Measurements from ENCODE around the gene USP34.

USP34 gene

GRCh38 chr2:61376211-61376610, 94.7 kb downstream of the USP34 start:
- DNase-seq (ENCODE audit: extremely low read depth in 1 of 2, low read depth in 1 of 2) = no peak

GRCh38 chr2:61371027-61371426, 99.9 kb downstream of the USP34 start:
- no peak for DNase-seq (ENCODE audit: extremely low read depth in 1 of 2, low read depth in 1 of 2)

- peak in 1 of 2 donors; percentile 11 for DNase-seq (ENCODE audit: extremely low read depth in 1 of 2, low read depth in 1 of 2)
Measured at GRCh38 chr2:61368687-61369665, 101.9 kb downstream of the USP34 start.

GRCh38 chr2:61367177-61367576, 103.7 kb downstream of the USP34 start:
- DNase-seq (ENCODE audit: extremely low read depth in 1 of 2, low read depth in 1 of 2) = no peak

GRCh38 chr2:61363580-61363979, 107.3 kb downstream of the USP34 start:
- DNase-seq (ENCODE audit: extremely low read depth in 1 of 2, low read depth in 1 of 2) = no peak

GRCh38 chr2:61362873-61363272, 108.0 kb downstream of the USP34 start:
- no peak for DNase-seq (ENCODE audit: extremely low read depth in 1 of 2, low read depth in 1 of 2)

- DNase-seq (ENCODE audit: extremely low read depth in 1 of 2, low read depth in 1 of 2) = no peak
Measured at GRCh38 chr2:61361068-61361467, 109.8 kb downstream of the USP34 start.

GRCh38 chr2:61359058-61359457, 111.8 kb downstream of the USP34 start:
- no peak for DNase-seq (ENCODE audit: extremely low read depth in 1 of 2, low read depth in 1 of 2)

- no peak for DNase-seq (ENCODE audit: extremely low read depth in 1 of 2, low read depth in 1 of 2)
Measured at GRCh38 chr2:61357681-61358080, 113.2 kb downstream of the USP34 start.

GRCh38 chr2:61356958-61357350, 113.9 kb downstream of the USP34 start:
- DNase-seq (ENCODE audit: extremely low read depth in 1 of 2, low read depth in 1 of 2) = no peak

GRCh38 chr2:61356261-61356957, 114.5 kb downstream of the USP34 start:
- DNase-seq (ENCODE audit: extremely low read depth in 1 of 2, low read depth in 1 of 2) = no peak

GRCh38 chr2:61354543-61355197, 116.2 kb downstream of the USP34 start:
- no peak for DNase-seq (ENCODE audit: extremely low read depth in 1 of 2, low read depth in 1 of 2)

- DNase-seq (ENCODE audit: extremely low read depth in 1 of 2, low read depth in 1 of 2) = no peak
Measured at GRCh38 chr2:61353909-61354308, 117.0 kb downstream of the USP34 start.

- no peak for DNase-seq (ENCODE audit: extremely low read depth in 1 of 2, low read depth in 1 of 2)
Measured at GRCh38 chr2:61350777-61351176, 120.1 kb downstream of the USP34 start.

GRCh38 chr2:61343141-61343540, 127.7 kb downstream of the USP34 start:
- no peak for DNase-seq (ENCODE audit: extremely low read depth in 1 of 2, low read depth in 1 of 2)

- DNase-seq (ENCODE audit: extremely low read depth in 1 of 2, low read depth in 1 of 2) = no peak
Measured at GRCh38 chr2:61340242-61340641, 130.6 kb downstream of the USP34 start.

- DNase-seq (ENCODE audit: extremely low read depth in 1 of 2, low read depth in 1 of 2) = no peak
Measured at GRCh38 chr2:61338447-61338846, 132.4 kb downstream of the USP34 start.

GRCh38 chr2:61335187-61335586, 135.7 kb downstream of the USP34 start:
- DNase-seq (ENCODE audit: extremely low read depth in 1 of 2, low read depth in 1 of 2) = no peak

GRCh38 chr2:61334466-61334865, 136.4 kb downstream of the USP34 start:
- DNase-seq (ENCODE audit: extremely low read depth in 1 of 2, low read depth in 1 of 2) = no peak

GRCh38 chr2:61328707-61329251, 142.1 kb downstream of the USP34 start:
- DNase-seq (ENCODE audit: extremely low read depth in 1 of 2, low read depth in 1 of 2) = no peak

- DNase-seq (ENCODE audit: extremely low read depth in 1 of 2, low read depth in 1 of 2) = no peak
Measured at GRCh38 chr2:61327173-61327572, 143.7 kb downstream of the USP34 start.

All from stimulated activated CD8-positive, alpha-beta memory T cell treated with anti-CD3 and anti-CD28 coated beads, Interleukin-7, amount 100 ng/mL, for 48 hours (primary cell).